Ovary (tissue), 9 donors: ENCODE data around the gene OTOR. TPM values are rescaled to one million over a fixed set of nuclear protein-coding genes. Genes with fewer than 3 reads are reported as not detected.

Source experiments
- polyA plus RNA-seq, 2 donors: library from polyadenylated mRNA; stranded (reverse); fragments of 200-250 nt in 1 of 2; fragments of 350-450 nt in 1 of 2; fragmentation: Illumina TruSeq in 1 of 2; extraction: RNeasy Lipid Tissue Mini Kit (QIAGEN cat#74804) in 1 of 2; gene quantifications; one replicate each; pipeline ENCODE4 v1.2.3, GENCODE V29; 2013 to 2014
- total RNA-seq, 7 donors: library from RNA; depleted of rRNA in 2 of 7; stranded (reverse); fragments of >200 nt in 2 of 7; fragmentation: NEBNext Ultra II Directional in 3 of 7; extraction: Animal tissue kit (Norgen Biotek cat#: 25700) in 3 of 7; gene quantifications; one replicate each; pipeline versions ENCODE4 v1.1.0 to v1.2.4, GENCODE V29; 2016 to 2023
- donor health status: DM: no; HTN: no; CAD: no; lungs with moderate emphysema.
- donor health status: DM: no; HTN: no; CAD: no.
- donor health status: Bipolar disorder and iron deficiency.
- donor health status: DM: yes; HTN: yes; CAD: no.
- donor health status: DM: no; HTN: no; CAD: no.
- donor health status: DM: yes; HTN: yes; CAD: no.

Gene OTOR
- total and polyA plus RNA-seq, 9 donors: not detected

Other genes with a start within 250 kb of the OTOR start
- 10 to 100 TPM; 15.6 to 28.1 (median 23.7) TPM for gene KIF16B, start 174.9 kb upstream of the OTOR start, total RNA-seq
- gene KIF16B, start 174.9 kb upstream of the OTOR start, polyA plus RNA-seq: 10 to 100 TPM; 10.9 to 12.5 TPM
- 10 to 100 TPM; 20.6 to 53.4 (median 44.1) TPM for gene SNRPB2, start 18.3 kb upstream of the OTOR start, total RNA-seq
- 10 to 100 TPM; 64.6 to 67.4 TPM for gene SNRPB2, start 18.3 kb upstream of the OTOR start, polyA plus RNA-seq